Keratinocyte (primary cell): Measurements from ENCODE around the gene SYNJ1. TPM values are rescaled to one million over a fixed set of nuclear protein-coding genes. Genes with fewer than 3 reads are reported as not detected.
A peak's percentile ranks its signal among the peaks of the same experiment; 100 is the strongest.

Experiments
- DNase-seq: peaks from one replicate; pipeline ENCODE4 v3.0.0-alpha.2; 2011; ENCODE audit warnings: low read depth, missing footprints, low spot score
- FAIRE-seq: peaks from 2 replicates; lab custom pipeline; 2011; peaks lifted over from hg19 to GRCh38; lab: Jason Lieb, UNC
- H2AFZ ChIP-seq: 2 replicates; pipeline ENCODE4 v1.6.0; 2012; ENCODE audit warnings: low read length, control low read depth, inconsistent platforms; ENCODE audit not compliant: control insufficient read depth
- H3K27ac ChIP-seq: 2 replicates; pipeline ENCODE4 v1.5.1; 2011; ENCODE audit warnings: low read length; ENCODE audit not compliant: control insufficient read depth, insufficient read depth
- H3K27me3 ChIP-seq: 3 replicates; pipeline ENCODE4 v1.6.0; 2011; ENCODE audit warnings: low read length; ENCODE audit not compliant: control insufficient read depth, insufficient read depth; ENCODE audit errors: extremely low read depth
- H3K36me3 ChIP-seq, 2 experiments: 2 replicates in 1 of 2; 3 replicates in 1 of 2; pipeline ENCODE4 v1.5.1; 2011; ENCODE audit warnings: low read length in 2 of 2, mild to moderate bottlenecking in 1 of 2; ENCODE audit not compliant: control insufficient read depth in 2 of 2, insufficient read depth in 2 of 2; ENCODE audit errors: extremely low read depth in 1 of 2
- H3K4me1 ChIP-seq: 3 replicates; pipeline ENCODE4 v1.5.1; 2011; ENCODE audit warnings: low read length; ENCODE audit not compliant: control insufficient read depth, insufficient read depth; ENCODE audit errors: extremely low read depth
- H3K4me2 ChIP-seq: 3 replicates; pipeline ENCODE4 v1.6.0; 2011; ENCODE audit warnings: low read depth, low read length; ENCODE audit not compliant: control insufficient read depth, insufficient read depth; ENCODE audit errors: extremely low read depth
- H3K4me3 ChIP-seq, 3 experiments: fragments of 200-600 bp in 1 of 3; sonication (generic) in 1 of 3; 2 replicates in 2 of 3; 3 replicates in 1 of 3; pipeline ENCODE4 v1.5.1; 2011 to 2016; ENCODE audit warnings: low read length in 3 of 3, mild to moderate bottlenecking in 3 of 3, control low read depth in 2 of 3, inconsistent platforms in 1 of 3, low read depth in 1 of 3, mixed read lengths in 1 of 3, mixed run types in 1 of 3, moderate library complexity in 1 of 3; ENCODE audit not compliant: control insufficient read depth in 2 of 3, insufficient read depth in 2 of 3; ENCODE audit errors: extremely low read depth in 1 of 3
- H3K79me2 ChIP-seq: 2 replicates; pipeline ENCODE4 v1.6.0; 2012; ENCODE audit warnings: low read length; ENCODE audit not compliant: control insufficient read depth, insufficient read depth
- H3K9ac ChIP-seq: 3 replicates; pipeline ENCODE4 v1.6.0; 2011; ENCODE audit warnings: low read length; ENCODE audit not compliant: control insufficient read depth, insufficient read depth; ENCODE audit errors: extremely low read depth
- H3K9me1 ChIP-seq: 3 replicates; pipeline ENCODE4 v1.6.0; 2011; ENCODE audit warnings: low read length; ENCODE audit not compliant: control insufficient read depth, insufficient read depth; ENCODE audit errors: extremely low read depth
- H3K9me3 ChIP-seq: 2 replicates; pipeline ENCODE4 v1.5.1; 2012; ENCODE audit warnings: low read depth, low read length; ENCODE audit not compliant: control insufficient read depth
- H4K20me1 ChIP-seq: 3 replicates; pipeline ENCODE4 v1.6.0; 2011; ENCODE audit warnings: low read length; ENCODE audit not compliant: control insufficient read depth, insufficient read depth; ENCODE audit errors: extremely low read depth
- EZH2 ChIP-seq: IDR thresholded peaks from one replicate; pipeline ENCODE4 v1.6.1; 2012; ENCODE audit warnings: inconsistent platforms, mild to moderate bottlenecking, low read length, moderate library complexity
- dilution Hi-C: fragments of 300-500 bp; cut with MboI; formaldehyde crosslinking; loops from one replicate; pipeline ENCODE4 v1.7.0; 2020; ENCODE audit warnings: low sequenced_read_pairs; ENCODE audit not compliant: extremely low pct_ligation_motif_present
- polyA plus RNA-seq, 5 experiments: library from polyadenylated mRNA; depleted of rRNA in 3 of 5; stranded (reverse) in 3 of 5; stranded (forward) in 1 of 5; unstranded in 1 of 5; fragments of >200 nt; gene quantifications; 1 replicate in 1 of 5; 2 replicates in 3 of 5; 3 replicates in 1 of 5; pipeline versions ENCODE4 v1.2.1 to v1.2.3, GENCODE V29; 2011 to 2012; ENCODE audit warnings: missing spikeins in 2 of 5, low read depth in 1 of 5, low replicate concordance in 1 of 5
- TF ChIP-seq, protein P1 (sequence below), 3 experiments: IDR thresholded peaks in 1 of 3; conservative IDR thresholded peaks in 1 of 3; optimal IDR thresholded peaks in 1 of 3; 2 replicates in 2 of 3; 3 replicates in 1 of 3; pipeline versions ENCODE3 to v1.5.1; 2011; ENCODE audit warnings: low read length in 3 of 3, mild to moderate bottlenecking in 3 of 3, moderate library complexity in 2 of 3, control low read depth in 1 of 3, inconsistent platforms in 1 of 3; ENCODE audit not compliant: insufficient read depth in 2 of 3; ENCODE audit errors: extremely low read depth in 1 of 3

The SYNJ1 gene
- polyA plus RNA-seq, 1 donor (not counting 4 experiments of a cell fraction or from before 2014, with no cell fraction given) = 4.9 TPM

DNA sequence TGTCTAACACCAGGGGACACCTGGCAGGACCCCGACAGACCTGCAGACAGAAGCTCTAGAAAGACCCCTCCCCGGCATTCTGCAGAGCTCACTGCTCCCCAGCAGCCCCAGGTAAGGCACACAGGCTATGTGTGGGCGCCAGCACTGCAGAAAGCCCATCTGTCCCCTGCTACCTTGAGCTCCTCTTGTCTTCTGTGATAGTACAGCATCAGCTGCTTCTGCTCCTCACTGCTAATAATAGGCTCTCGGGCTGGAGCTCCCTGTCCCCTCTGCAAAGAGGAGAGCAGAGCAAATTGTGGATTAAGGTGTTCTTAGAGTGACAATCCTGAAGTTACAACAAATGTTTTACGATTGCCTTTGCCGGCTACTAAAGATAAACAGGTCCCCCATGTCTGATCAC, 125.7 kb downstream of the SYNJ1 start:
- no peak overlapping the region for H3K4me3 ChIP-seq
- no peak for TF ChIP-seq EZH2
- TF ChIP-seq, protein P1, sequence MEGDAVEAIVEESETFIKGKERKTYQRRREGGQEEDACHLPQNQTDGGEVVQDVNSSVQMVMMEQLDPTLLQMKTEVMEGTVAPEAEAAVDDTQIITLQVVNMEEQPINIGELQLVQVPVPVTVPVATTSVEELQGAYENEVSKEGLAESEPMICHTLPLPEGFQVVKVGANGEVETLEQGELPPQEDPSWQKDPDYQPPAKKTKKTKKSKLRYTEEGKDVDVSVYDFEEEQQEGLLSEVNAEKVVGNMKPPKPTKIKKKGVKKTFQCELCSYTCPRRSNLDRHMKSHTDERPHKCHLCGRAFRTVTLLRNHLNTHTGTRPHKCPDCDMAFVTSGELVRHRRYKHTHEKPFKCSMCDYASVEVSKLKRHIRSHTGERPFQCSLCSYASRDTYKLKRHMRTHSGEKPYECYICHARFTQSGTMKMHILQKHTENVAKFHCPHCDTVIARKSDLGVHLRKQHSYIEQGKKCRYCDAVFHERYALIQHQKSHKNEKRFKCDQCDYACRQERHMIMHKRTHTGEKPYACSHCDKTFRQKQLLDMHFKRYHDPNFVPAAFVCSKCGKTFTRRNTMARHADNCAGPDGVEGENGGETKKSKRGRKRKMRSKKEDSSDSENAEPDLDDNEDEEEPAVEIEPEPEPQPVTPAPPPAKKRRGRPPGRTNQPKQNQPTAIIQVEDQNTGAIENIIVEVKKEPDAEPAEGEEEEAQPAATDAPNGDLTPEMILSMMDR (optimal IDR thresholded peaks at IDR 0.05 in 1 of 3, IDR thresholded peaks at IDR 0.05 in 1 of 3, conservative IDR thresholded peaks at IDR 0.05 in 1 of 3; ENCODE audit: extremely low read depth in 1 of 3, insufficient read depth in 2 of 3, low read length in 3 of 3) = no peak
- H3K79me2 ChIP-seq = no peaks in the 10 kb centered on the region
- H3K4me1 ChIP-seq = peaks cover 18% of the 10 kb centered on the region
- H3K9me3 ChIP-seq = no peaks in the 10 kb centered on the region
- no peak overlapping the region for H3K9ac ChIP-seq
- H4K20me1 ChIP-seq = no peaks in the 10 kb centered on the region
- H3K4me2 ChIP-seq = no peak overlapping the region
- no peak overlapping the region for H3K27ac ChIP-seq
- DNase-seq (no peak), FAIRE-seq (no peak)
- no peaks in the 10 kb centered on the region for H3K27me3 ChIP-seq
- no peak overlapping the region for H2AFZ ChIP-seq
- dilution Hi-C loops = no loop called here
- H3K9me1 ChIP-seq = no peaks in the 10 kb centered on the region
- peaks cover 26% of the 10 kb centered on the region in 2 experiments for H3K36me3 ChIP-seq

DNA sequence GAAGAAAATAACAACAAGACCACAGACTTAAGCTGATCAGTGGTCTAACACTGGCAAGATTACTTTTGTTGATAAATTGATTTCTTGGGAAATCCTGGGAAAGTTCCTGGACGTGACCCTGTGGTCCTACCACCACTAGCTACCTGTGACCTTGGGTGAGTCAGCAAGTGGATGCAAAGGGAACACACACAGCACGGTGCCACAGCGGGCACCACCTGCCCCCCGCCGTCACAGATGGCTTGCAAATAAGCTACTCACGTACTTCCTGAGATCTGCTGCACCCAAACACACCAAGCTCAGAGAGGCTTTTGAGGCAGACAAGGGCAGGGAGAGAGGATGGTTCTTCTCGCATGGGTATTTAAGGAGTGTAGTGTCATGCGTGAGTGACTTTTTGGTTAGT, 128.3 kb downstream of the SYNJ1 start:
- peaks cover 24% of the 10 kb centered on the region for H3K4me1 ChIP-seq
- no peak overlapping the region for H3K4me2 ChIP-seq
- H3K27me3 ChIP-seq = no peaks in the 10 kb centered on the region
- no peaks in the 10 kb centered on the region for H3K9me1 ChIP-seq
- dilution Hi-C loops = no loop called here
- H3K9me3 ChIP-seq = no peaks in the 10 kb centered on the region
- H3K9ac ChIP-seq = no peak overlapping the region
- no peaks in the 10 kb centered on the region for H4K20me1 ChIP-seq
- H2AFZ ChIP-seq = no peak overlapping the region
- no peak overlapping the region for H3K4me3 ChIP-seq
- FAIRE-seq (peak; percentile 9), DNase-seq (no peak)
- peak overlapping the region; percentile 17 for H3K27ac ChIP-seq
- H3K36me3 ChIP-seq = peaks cover 16 to 21% of the 10 kb centered on the region in 2 experiments
- no peaks in the 10 kb centered on the region for H3K79me2 ChIP-seq
- TF ChIP-seq, protein P1 (optimal IDR thresholded peaks at IDR 0.05 in 1 of 3, IDR thresholded peaks at IDR 0.05 in 1 of 3, conservative IDR thresholded peaks at IDR 0.05 in 1 of 3; ENCODE audit: extremely low read depth in 1 of 3, insufficient read depth in 2 of 3, low read length in 3 of 3) = no peak
- no peak for TF ChIP-seq EZH2
